Gastroesophageal sphincter (tissue), 4 donors: Measurements from ENCODE around the gene TTC9. TPM values are rescaled to one million over a fixed set of nuclear protein-coding genes. Genes with fewer than 3 reads are reported as not detected.

Source experiments
- ATAC-seq: fragments of 150-250 bp; one replicate; pipeline ENCODE4 v1.9.1; 2016; ENCODE audit warnings: mild to moderate bottlenecking, moderate library complexity
- H3K27ac ChIP-seq, 4 donors: fragments of 200-600 bp; sonication (generic) in 3 of 4; 1 replicate in 3 of 4; 2 replicates in 1 of 4; pipeline ENCODE4 v1.5.1; 2016 to 2019
- H3K27me3 ChIP-seq: fragments of 200-600 bp; sonication (generic); one replicate; pipeline ENCODE4 v1.5.1; 2019
- H3K36me3 ChIP-seq, 2 donors: fragments of 200-600 bp; sonication (generic); one replicate each; pipeline ENCODE4 v1.5.1; 2019; ENCODE audit warnings: control low read depth in 1 of 2
- H3K4me1 ChIP-seq, 3 donors: fragments of 200-600 bp; sonication (generic); 1 replicate in 2 of 3; 2 replicates in 1 of 3; pipeline ENCODE4 v1.5.1; 2016 to 2019; ENCODE audit warnings: control low read depth in 2 of 3
- H3K4me3 ChIP-seq, 2 donors: fragments of 200-600 bp; sonication (generic); one replicate each; pipeline ENCODE4 v1.5.1; 2019; ENCODE audit warnings: mild to moderate bottlenecking in 1 of 2, moderate library complexity in 1 of 2
- H3K9me3 ChIP-seq, 3 donors: fragments of 200-600 bp; sonication (generic); one replicate each; pipeline ENCODE4 v1.5.1; 2017 to 2019; ENCODE audit warnings: control low read depth in 2 of 3
- EP300 ChIP-seq: sonication (generic); formaldehyde crosslinking; IDR thresholded peaks from one replicate; pipeline ENCODE4 v1.6.1; 2017; ENCODE audit warnings: antibody characterized with exemption, mild to moderate bottlenecking
- POLR2A ChIP-seq, 2 donors: fragments of 450-650 bp; IDR thresholded peaks; one replicate each; pipeline ENCODE4 v1.6.1; 2017; ENCODE audit warnings: antibody characterized with exemption in 2 of 2, mild to moderate bottlenecking in 2 of 2, moderate library complexity in 1 of 2
- POLR2AphosphoS5 ChIP-seq: sonication (generic); formaldehyde crosslinking; IDR thresholded peaks from one replicate; pipeline ENCODE4 v1.6.1; 2017; ENCODE audit warnings: antibody characterized with exemption
- WGBS, 2 donors: methylation state at CpG; one replicate each; pipeline ENCODE4 v1.1.5; 2018; ENCODE audit warnings: low coverage in 1 of 2; 5-methylcytosine and 5-hydroxymethylcytosine counted together
- total RNA-seq, 4 donors: library from RNA; depleted of rRNA; stranded (reverse); fragments of >200 nt; gene quantifications; one replicate each; pipeline ENCODE4 v1.1.0, GENCODE V29; 2016
- TF ChIP-seq, protein P1 (sequence below), 4 experiments: fragments of 200-600 bp in 2 of 4; fragments of 450-650 bp in 2 of 4; sonication (generic) in 1 of 4; IDR thresholded peaks; one replicate each; pipeline ENCODE4 v1.5.1; 2017 to 2019; ENCODE audit warnings: antibody characterized with exemption in 4 of 4, mild to moderate bottlenecking in 2 of 4, moderate library complexity in 2 of 4

TTC9 gene
- total RNA-seq, 4 donors from 2014 or later: 0.40 to 7.3 (median 1.6) TPM

GRCh38 chr14:70683983-70684382, 42.3 kb downstream of the TTC9 start:
- Histone ChIP-seq H3K36me3 (no peaks in the 10 kb centered on the region), H3K27ac (no peak overlapping the region), H3K9me3 (no peaks in the 10 kb centered on the region), H3K4me1 (no peaks in the 10 kb centered on the region), H3K27me3 (peaks cover 11% of the 10 kb centered on the region), H3K4me3 (no peak overlapping the region)
- no peak for ATAC-seq
- TF ChIP-seq POLR2AphosphoS5 (no peak), EP300 (no peak), POLR2A (IDR thresholded peaks at IDR 0.05) (no peak)
- TF ChIP-seq, protein P1, sequence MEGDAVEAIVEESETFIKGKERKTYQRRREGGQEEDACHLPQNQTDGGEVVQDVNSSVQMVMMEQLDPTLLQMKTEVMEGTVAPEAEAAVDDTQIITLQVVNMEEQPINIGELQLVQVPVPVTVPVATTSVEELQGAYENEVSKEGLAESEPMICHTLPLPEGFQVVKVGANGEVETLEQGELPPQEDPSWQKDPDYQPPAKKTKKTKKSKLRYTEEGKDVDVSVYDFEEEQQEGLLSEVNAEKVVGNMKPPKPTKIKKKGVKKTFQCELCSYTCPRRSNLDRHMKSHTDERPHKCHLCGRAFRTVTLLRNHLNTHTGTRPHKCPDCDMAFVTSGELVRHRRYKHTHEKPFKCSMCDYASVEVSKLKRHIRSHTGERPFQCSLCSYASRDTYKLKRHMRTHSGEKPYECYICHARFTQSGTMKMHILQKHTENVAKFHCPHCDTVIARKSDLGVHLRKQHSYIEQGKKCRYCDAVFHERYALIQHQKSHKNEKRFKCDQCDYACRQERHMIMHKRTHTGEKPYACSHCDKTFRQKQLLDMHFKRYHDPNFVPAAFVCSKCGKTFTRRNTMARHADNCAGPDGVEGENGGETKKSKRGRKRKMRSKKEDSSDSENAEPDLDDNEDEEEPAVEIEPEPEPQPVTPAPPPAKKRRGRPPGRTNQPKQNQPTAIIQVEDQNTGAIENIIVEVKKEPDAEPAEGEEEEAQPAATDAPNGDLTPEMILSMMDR (IDR thresholded peaks at IDR 0.05): no peak
- WGBS, 2 donors: 31 to 43% methylated on average over 2 to 6 of the region's 6 CpGs

DNA sequence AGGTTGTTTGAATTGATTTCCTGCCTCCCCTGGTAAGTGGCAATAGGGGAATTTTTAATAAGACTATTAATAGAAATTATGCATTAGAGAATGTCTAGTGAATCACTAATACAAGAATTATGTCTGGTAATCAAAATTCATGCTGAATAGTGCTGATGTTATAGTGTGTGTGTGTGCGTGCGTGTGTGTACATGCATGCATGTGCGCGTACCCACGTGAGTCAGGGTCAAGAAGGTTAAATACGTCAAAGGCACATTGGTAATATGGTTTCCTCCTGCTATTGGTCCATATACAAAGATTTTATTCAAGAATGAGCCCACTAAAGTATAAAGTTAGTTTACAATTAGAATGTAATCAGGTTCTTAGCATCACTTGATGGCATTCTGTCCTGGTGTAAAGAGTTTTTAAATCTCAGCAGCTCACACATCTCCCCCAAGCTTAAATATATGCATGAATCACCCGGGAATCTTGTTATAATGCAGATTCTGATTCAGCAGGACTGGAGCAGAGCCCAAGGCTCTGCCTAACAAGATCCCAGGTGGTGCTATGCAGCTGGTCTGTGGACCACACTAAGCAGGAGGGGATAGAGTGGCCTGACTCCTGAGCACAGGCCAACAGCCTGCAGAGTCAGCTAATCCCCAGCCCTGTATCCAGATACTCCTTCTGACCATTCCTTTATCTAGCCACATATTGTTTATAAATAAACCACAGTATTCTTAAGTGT, 43.9 kb downstream of the TTC9 start:
- H3K27me3 ChIP-seq: peaks cover 11% of the 10 kb centered on the region
- no peaks in the 10 kb centered on the region for H3K4me1 ChIP-seq
- TF ChIP-seq EP300 (no peak), POLR2A (IDR thresholded peaks at IDR 0.05) (no peak), POLR2AphosphoS5 (no peak)
- TF ChIP-seq, protein P1 (IDR thresholded peaks at IDR 0.05): no peak
- no peak overlapping the region for H3K27ac ChIP-seq
- no peaks in the 10 kb centered on the region for H3K36me3 ChIP-seq
- ATAC-seq: no peak
- 71 to 73% methylated on average over 6 to 7 of the region's 7 CpGs for WGBS, 2 donors
- H3K4me3 ChIP-seq: no peak overlapping the region
- no peaks in the 10 kb centered on the region for H3K9me3 ChIP-seq

GRCh38 chr14:70692210-70692609, 50.5 kb downstream of the TTC9 start:
- 83 to 90% methylated on average over 8 of the region's 10 CpGs for WGBS, 2 donors
- H3K4me3 ChIP-seq: no peak overlapping the region
- no peaks in the 10 kb centered on the region for H3K9me3 ChIP-seq
- ATAC-seq: peak; percentile 7
- H3K27me3 ChIP-seq: no peaks in the 10 kb centered on the region
- no peaks in the 10 kb centered on the region for H3K36me3 ChIP-seq
- TF ChIP-seq POLR2AphosphoS5: no peak
- TF ChIP-seq EP300: no peak
- no peak for TF ChIP-seq POLR2A (IDR thresholded peaks at IDR 0.05)
- TF ChIP-seq, protein P1 (IDR thresholded peaks at IDR 0.05): no peak
- no peak overlapping the region for H3K27ac ChIP-seq
- H3K4me1 ChIP-seq: no peaks in the 10 kb centered on the region

GRCh38 chr14:70696026-70696425, 54.3 kb downstream of the TTC9 start:
- ATAC-seq: no peak
- Histone ChIP-seq H3K36me3 (no peaks in the 10 kb centered on the region), H3K27ac (no peak overlapping the region), H3K4me1 (peaks cover 0 to 8% (median 0%) of the 10 kb centered on the region in 3 donors), H3K27me3 (no peaks in the 10 kb centered on the region), H3K9me3 (no peaks in the 10 kb centered on the region), H3K4me3 (no peak overlapping the region)
- no peak for TF ChIP-seq POLR2A (IDR thresholded peaks at IDR 0.05)
- no peak for TF ChIP-seq POLR2AphosphoS5
- TF ChIP-seq, protein P1 (IDR thresholded peaks at IDR 0.05): no peak
- TF ChIP-seq EP300: no peak
- WGBS, 2 donors: 4% methylated on average over 2 of the region's 2 CpGs; no CpG with 5 or more reads in 1 of the 2 donors

DNA sequence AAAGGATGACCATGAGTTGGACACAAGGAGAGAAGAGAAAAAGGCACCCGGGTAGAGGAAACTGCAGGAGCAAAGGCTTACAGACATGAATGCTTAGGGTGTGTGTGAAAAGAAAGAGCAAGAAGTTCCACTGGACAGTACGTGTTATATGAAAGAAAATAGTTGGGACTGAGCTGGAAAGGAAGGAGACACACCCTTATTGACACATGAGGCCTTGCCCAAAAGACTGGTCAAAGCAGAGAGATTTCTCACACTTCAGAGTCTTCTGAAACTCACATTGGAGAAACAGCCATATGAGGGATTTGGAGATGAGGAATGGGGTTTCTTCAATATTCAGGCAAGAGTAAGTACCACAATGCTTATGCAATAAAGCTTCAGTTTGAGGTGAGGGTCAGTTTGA, 56.0 kb downstream of the TTC9 start:
- Histone ChIP-seq H3K36me3 (no peaks in the 10 kb centered on the region), H3K4me3 (no peak overlapping the region), H3K9me3 (no peaks in the 10 kb centered on the region), H3K4me1 (peaks cover 0 to 8% (median 0%) of the 10 kb centered on the region in 3 donors), H3K27ac (no peak overlapping the region), H3K27me3 (no peaks in the 10 kb centered on the region)
- 59 to 79% methylated on average over 2 of the region's 2 CpGs for WGBS, 2 donors
- no peak for ATAC-seq
- no peak for TF ChIP-seq POLR2AphosphoS5
- TF ChIP-seq, protein P1 (IDR thresholded peaks at IDR 0.05): no peak
- no peak for TF ChIP-seq POLR2A (IDR thresholded peaks at IDR 0.05)
- TF ChIP-seq EP300: no peak
